Measurements from ENCODE around the gene FSIP2.
"Not testable (repeated sequence)": the region's sequence is repeated elsewhere in the genome, so short reads cannot be mapped to it uniquely, and the experiment has no call there.

Gene FSIP2

GRCh38 chr2:185796758-185797157 is 58.2 kb downstream of the FSIP2 start:
- in situ Hi-C loops (cut with HindIII; ENCODE audit: low pct_ligation_motif_present, low pct_unique_long_range_greater_than_20kb, low sequenced_read_pairs), result no loop called here
- no peak for DNase-seq

GRCh38 chr2:185802926-185803325 is 64.3 kb downstream of the FSIP2 start:
- in situ Hi-C loops (cut with HindIII; ENCODE audit: low pct_ligation_motif_present, low pct_unique_long_range_greater_than_20kb, low sequenced_read_pairs), result no loop called here
- no peak for DNase-seq

GRCh38 chr2:185806783-185807182 is 68.2 kb downstream of the FSIP2 start:
- in situ Hi-C loops (cut with HindIII; ENCODE audit: low pct_ligation_motif_present, low pct_unique_long_range_greater_than_20kb, low sequenced_read_pairs), result no loop called here
- no peak for DNase-seq

GRCh38 chr2:185807351-185807750 is 68.7 kb downstream of the FSIP2 start:
- in situ Hi-C loops (cut with HindIII; ENCODE audit: low pct_ligation_motif_present, low pct_unique_long_range_greater_than_20kb, low sequenced_read_pairs), result no loop called here
- no peak for DNase-seq

GRCh38 chr2:185811580-185811979 is 73.0 kb downstream of the FSIP2 start:
- in situ Hi-C loops (cut with HindIII; ENCODE audit: low pct_ligation_motif_present, low pct_unique_long_range_greater_than_20kb, low sequenced_read_pairs), result no loop called here
- DNase-seq, result no peak

GRCh38 chr2:185813707-185814106 is 75.1 kb downstream of the FSIP2 start:
- no peak for DNase-seq
- in situ Hi-C loops (cut with HindIII; ENCODE audit: low pct_ligation_motif_present, low pct_unique_long_range_greater_than_20kb, low sequenced_read_pairs), result no loop called here

GRCh38 chr2:185817991-185818390 is 79.4 kb downstream of the FSIP2 start:
- no peak for DNase-seq

GRCh38 chr2:185821467-185821866 is 82.9 kb downstream of the FSIP2 start:
- in situ Hi-C loops (cut with HindIII; ENCODE audit: low pct_ligation_motif_present, low pct_unique_long_range_greater_than_20kb, low sequenced_read_pairs), result no loop called here
- no peak for DNase-seq

More at GRCh38 chr2:185817991-185818390, 79.4 kb downstream of the FSIP2 start:
- in situ Hi-C loops (cut with HindIII; ENCODE audit: low pct_ligation_motif_present, low pct_unique_long_range_greater_than_20kb, low sequenced_read_pairs), result no loop called here

- in situ Hi-C loops (cut with HindIII; ENCODE audit: low pct_ligation_motif_present, low pct_unique_long_range_greater_than_20kb, low sequenced_read_pairs), result no loop called here
- DNase-seq, result no peak
Measured at GRCh38 chr2:185823773-185824172, 85.2 kb downstream of the FSIP2 start.

GRCh38 chr2:185825557-185825956 is 87.0 kb downstream of the FSIP2 start:
- in situ Hi-C loops (cut with HindIII; ENCODE audit: low pct_ligation_motif_present, low pct_unique_long_range_greater_than_20kb, low sequenced_read_pairs), result no loop called here
- DNase-seq, result no peak

- in situ Hi-C loops (cut with HindIII; ENCODE audit: low pct_ligation_motif_present, low pct_unique_long_range_greater_than_20kb, low sequenced_read_pairs), result no loop called here
- DNase-seq, result no peak
Measured at GRCh38 chr2:185828326-185828725, 89.7 kb downstream of the FSIP2 start.

GRCh38 chr2:185833864-185834263 is 95.3 kb downstream of the FSIP2 start:
- in situ Hi-C loops (cut with HindIII; ENCODE audit: low pct_ligation_motif_present, low pct_unique_long_range_greater_than_20kb, low sequenced_read_pairs), result no loop called here
- no peak for DNase-seq

- in situ Hi-C loops (cut with HindIII; ENCODE audit: low pct_ligation_motif_present, low pct_unique_long_range_greater_than_20kb, low sequenced_read_pairs), result no loop called here
- no peak for DNase-seq
Measured at GRCh38 chr2:185835974-185836373, 97.4 kb downstream of the FSIP2 start.

- DNase-seq, result no peak
- in situ Hi-C loops (cut with HindIII; ENCODE audit: low pct_ligation_motif_present, low pct_unique_long_range_greater_than_20kb, low sequenced_read_pairs), result no loop called here
Measured at GRCh38 chr2:185854885-185855284, 116.3 kb downstream of the FSIP2 start.

- DNase-seq, result no peak
- in situ Hi-C loops (cut with HindIII; ENCODE audit: low pct_ligation_motif_present, low pct_unique_long_range_greater_than_20kb, low sequenced_read_pairs), result no loop called here
Measured at GRCh38 chr2:185857691-185858090, 119.1 kb downstream of the FSIP2 start.

GRCh38 chr2:185859506-185859905 is 120.9 kb downstream of the FSIP2 start:
- in situ Hi-C loops (cut with HindIII; ENCODE audit: low pct_ligation_motif_present, low pct_unique_long_range_greater_than_20kb, low sequenced_read_pairs), result no loop called here
- DNase-seq, result no peak

GRCh38 chr2:185860321-185860720 is 121.7 kb downstream of the FSIP2 start:
- DNase-seq, result no peak
- in situ Hi-C loops (cut with HindIII; ENCODE audit: low pct_ligation_motif_present, low pct_unique_long_range_greater_than_20kb, low sequenced_read_pairs), result no loop called here

GRCh38 chr2:185862657-185863398 is 124.2 kb downstream of the FSIP2 start:
- no peak for DNase-seq
- in situ Hi-C loops (cut with HindIII; ENCODE audit: low pct_ligation_motif_present, low pct_unique_long_range_greater_than_20kb, low sequenced_read_pairs), result no loop called here

- DNase-seq; in situ Hi-C loops (cut with HindIII; ENCODE audit: low pct_ligation_motif_present, low pct_unique_long_range_greater_than_20kb, low sequenced_read_pairs): not testable (repeated sequence)
Measured at GRCh38 chr2:185864468-185865260, 126.1 kb downstream of the FSIP2 start.
